Keratinocyte (primary cell): Measurements from ENCODE around the gene SP140. TPM values are rescaled to one million over a fixed set of nuclear protein-coding genes. Genes with fewer than 3 reads are reported as not detected.

Experiments used
- DNase-seq: peaks from one replicate; pipeline ENCODE4 v3.0.0-alpha.2; 2011; ENCODE audit warnings: low read depth, missing footprints, low spot score
- FAIRE-seq: peaks from 2 replicates; lab custom pipeline; 2011; peaks lifted over from hg19 to GRCh38; lab: Jason Lieb, UNC
- H2AFZ ChIP-seq: 2 replicates; pipeline ENCODE4 v1.6.0; 2012; ENCODE audit warnings: low read length, control low read depth, inconsistent platforms; ENCODE audit not compliant: control insufficient read depth
- H3K27ac ChIP-seq: 2 replicates; pipeline ENCODE4 v1.5.1; 2011; ENCODE audit warnings: low read length; ENCODE audit not compliant: control insufficient read depth, insufficient read depth
- H3K27me3 ChIP-seq: 3 replicates; pipeline ENCODE4 v1.6.0; 2011; ENCODE audit warnings: low read length; ENCODE audit not compliant: control insufficient read depth, insufficient read depth; ENCODE audit errors: extremely low read depth
- H3K36me3 ChIP-seq, 2 experiments: 2 replicates in 1 of 2; 3 replicates in 1 of 2; pipeline ENCODE4 v1.5.1; 2011; ENCODE audit warnings: low read length in 2 of 2, mild to moderate bottlenecking in 1 of 2; ENCODE audit not compliant: control insufficient read depth in 2 of 2, insufficient read depth in 2 of 2; ENCODE audit errors: extremely low read depth in 1 of 2
- H3K4me1 ChIP-seq: 3 replicates; pipeline ENCODE4 v1.5.1; 2011; ENCODE audit warnings: low read length; ENCODE audit not compliant: control insufficient read depth, insufficient read depth; ENCODE audit errors: extremely low read depth
- H3K4me2 ChIP-seq: 3 replicates; pipeline ENCODE4 v1.6.0; 2011; ENCODE audit warnings: low read depth, low read length; ENCODE audit not compliant: control insufficient read depth, insufficient read depth; ENCODE audit errors: extremely low read depth
- H3K4me3 ChIP-seq, 3 experiments: fragments of 200-600 bp in 1 of 3; sonication (generic) in 1 of 3; 2 replicates in 2 of 3; 3 replicates in 1 of 3; pipeline ENCODE4 v1.5.1; 2011 to 2016; ENCODE audit warnings: low read length in 3 of 3, mild to moderate bottlenecking in 3 of 3, control low read depth in 2 of 3, inconsistent platforms in 1 of 3, low read depth in 1 of 3, mixed read lengths in 1 of 3, mixed run types in 1 of 3, moderate library complexity in 1 of 3; ENCODE audit not compliant: control insufficient read depth in 2 of 3, insufficient read depth in 2 of 3; ENCODE audit errors: extremely low read depth in 1 of 3
- H3K79me2 ChIP-seq: 2 replicates; pipeline ENCODE4 v1.6.0; 2012; ENCODE audit warnings: low read length; ENCODE audit not compliant: control insufficient read depth, insufficient read depth
- H3K9ac ChIP-seq: 3 replicates; pipeline ENCODE4 v1.6.0; 2011; ENCODE audit warnings: low read length; ENCODE audit not compliant: control insufficient read depth, insufficient read depth; ENCODE audit errors: extremely low read depth
- H3K9me1 ChIP-seq: 3 replicates; pipeline ENCODE4 v1.6.0; 2011; ENCODE audit warnings: low read length; ENCODE audit not compliant: control insufficient read depth, insufficient read depth; ENCODE audit errors: extremely low read depth
- H3K9me3 ChIP-seq: 2 replicates; pipeline ENCODE4 v1.5.1; 2012; ENCODE audit warnings: low read depth, low read length; ENCODE audit not compliant: control insufficient read depth
- H4K20me1 ChIP-seq: 3 replicates; pipeline ENCODE4 v1.6.0; 2011; ENCODE audit warnings: low read length; ENCODE audit not compliant: control insufficient read depth, insufficient read depth; ENCODE audit errors: extremely low read depth
- EZH2 ChIP-seq: IDR thresholded peaks from one replicate; pipeline ENCODE4 v1.6.1; 2012; ENCODE audit warnings: inconsistent platforms, mild to moderate bottlenecking, low read length, moderate library complexity
- dilution Hi-C: fragments of 300-500 bp; cut with MboI; formaldehyde crosslinking; loops from one replicate; pipeline ENCODE4 v1.7.0; 2020; ENCODE audit warnings: low sequenced_read_pairs; ENCODE audit not compliant: extremely low pct_ligation_motif_present
- polyA plus RNA-seq, 5 experiments: library from polyadenylated mRNA; depleted of rRNA in 3 of 5; stranded (reverse) in 3 of 5; stranded (forward) in 1 of 5; unstranded in 1 of 5; fragments of >200 nt; gene quantifications; 1 replicate in 1 of 5; 2 replicates in 3 of 5; 3 replicates in 1 of 5; pipeline versions ENCODE4 v1.2.1 to v1.2.3, GENCODE V29; 2011 to 2012; ENCODE audit warnings: missing spikeins in 2 of 5, low read depth in 1 of 5, low replicate concordance in 1 of 5
- TF ChIP-seq, protein P1 (sequence below), 3 experiments: IDR thresholded peaks in 1 of 3; conservative IDR thresholded peaks in 1 of 3; optimal IDR thresholded peaks in 1 of 3; 2 replicates in 2 of 3; 3 replicates in 1 of 3; pipeline versions ENCODE3 to v1.5.1; 2011; ENCODE audit warnings: low read length in 3 of 3, mild to moderate bottlenecking in 3 of 3, moderate library complexity in 2 of 3, control low read depth in 1 of 3, inconsistent platforms in 1 of 3; ENCODE audit not compliant: insufficient read depth in 2 of 3; ENCODE audit errors: extremely low read depth in 1 of 3

The SP140 gene
- polyA plus RNA-seq, 1 donor (not counting 4 experiments of a cell fraction or from before 2014, with no cell fraction given), result 1.2 TPM

DNA sequence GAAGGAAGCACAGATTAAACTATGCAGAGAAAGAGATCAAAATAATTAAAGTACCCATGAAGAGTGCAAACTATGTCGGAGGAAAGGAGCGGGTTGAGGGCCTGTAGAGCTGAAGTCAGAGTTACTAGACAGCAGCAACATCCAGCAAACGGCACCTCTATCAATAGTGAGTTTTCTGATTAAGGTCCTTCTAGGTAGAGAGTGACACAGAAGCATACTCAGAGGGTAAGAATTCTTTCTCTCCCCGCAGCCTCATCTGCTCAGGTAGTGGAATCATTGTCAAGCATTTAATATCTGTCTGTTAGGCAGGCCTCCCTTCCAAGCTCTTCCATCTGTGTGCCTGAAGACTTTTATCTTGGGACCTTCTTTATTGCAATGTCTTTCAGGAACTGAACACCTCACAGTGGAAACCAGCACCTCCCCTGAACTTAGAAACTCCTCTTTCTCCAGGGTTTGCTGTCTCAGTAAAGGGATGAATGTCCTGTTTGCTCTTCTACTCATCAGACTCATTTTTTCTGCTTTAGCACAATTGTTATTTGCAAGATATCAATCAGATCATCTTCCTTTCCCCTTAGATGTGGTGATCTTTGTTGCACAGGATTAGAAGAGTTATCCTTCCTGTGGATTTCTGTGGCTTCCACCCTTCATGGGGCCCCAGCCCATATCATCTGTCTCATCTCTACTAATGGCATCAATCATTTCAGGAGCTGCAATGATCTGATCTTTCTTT is 28.8 kb downstream of the SP140 start:
- dilution Hi-C loops, result no loop called here
- Histone ChIP-seq H4K20me1 (no peaks in the 10 kb centered on the region), H3K27ac (no peak overlapping the region), H3K9me1 (no peaks in the 10 kb centered on the region), H2AFZ (no peak overlapping the region), H3K4me1 (no peaks in the 10 kb centered on the region), H3K9me3 (no peaks in the 10 kb centered on the region), H3K79me2 (no peaks in the 10 kb centered on the region), H3K9ac (no peak overlapping the region), H3K4me2 (no peak overlapping the region), H3K36me3 (no peaks in the 10 kb centered on the region), H3K4me3 (no peak overlapping the region), H3K27me3 (peaks cover 9% of the 10 kb centered on the region)
- DNase-seq, result no peak
- FAIRE-seq, result no peak
- TF ChIP-seq, protein P1, sequence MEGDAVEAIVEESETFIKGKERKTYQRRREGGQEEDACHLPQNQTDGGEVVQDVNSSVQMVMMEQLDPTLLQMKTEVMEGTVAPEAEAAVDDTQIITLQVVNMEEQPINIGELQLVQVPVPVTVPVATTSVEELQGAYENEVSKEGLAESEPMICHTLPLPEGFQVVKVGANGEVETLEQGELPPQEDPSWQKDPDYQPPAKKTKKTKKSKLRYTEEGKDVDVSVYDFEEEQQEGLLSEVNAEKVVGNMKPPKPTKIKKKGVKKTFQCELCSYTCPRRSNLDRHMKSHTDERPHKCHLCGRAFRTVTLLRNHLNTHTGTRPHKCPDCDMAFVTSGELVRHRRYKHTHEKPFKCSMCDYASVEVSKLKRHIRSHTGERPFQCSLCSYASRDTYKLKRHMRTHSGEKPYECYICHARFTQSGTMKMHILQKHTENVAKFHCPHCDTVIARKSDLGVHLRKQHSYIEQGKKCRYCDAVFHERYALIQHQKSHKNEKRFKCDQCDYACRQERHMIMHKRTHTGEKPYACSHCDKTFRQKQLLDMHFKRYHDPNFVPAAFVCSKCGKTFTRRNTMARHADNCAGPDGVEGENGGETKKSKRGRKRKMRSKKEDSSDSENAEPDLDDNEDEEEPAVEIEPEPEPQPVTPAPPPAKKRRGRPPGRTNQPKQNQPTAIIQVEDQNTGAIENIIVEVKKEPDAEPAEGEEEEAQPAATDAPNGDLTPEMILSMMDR (optimal IDR thresholded peaks at IDR 0.05 in 1 of 3, IDR thresholded peaks at IDR 0.05 in 1 of 3, conservative IDR thresholded peaks at IDR 0.05 in 1 of 3; ENCODE audit: extremely low read depth in 1 of 3, insufficient read depth in 2 of 3, low read length in 3 of 3), result no peak
- no peak for TF ChIP-seq EZH2

DNA sequence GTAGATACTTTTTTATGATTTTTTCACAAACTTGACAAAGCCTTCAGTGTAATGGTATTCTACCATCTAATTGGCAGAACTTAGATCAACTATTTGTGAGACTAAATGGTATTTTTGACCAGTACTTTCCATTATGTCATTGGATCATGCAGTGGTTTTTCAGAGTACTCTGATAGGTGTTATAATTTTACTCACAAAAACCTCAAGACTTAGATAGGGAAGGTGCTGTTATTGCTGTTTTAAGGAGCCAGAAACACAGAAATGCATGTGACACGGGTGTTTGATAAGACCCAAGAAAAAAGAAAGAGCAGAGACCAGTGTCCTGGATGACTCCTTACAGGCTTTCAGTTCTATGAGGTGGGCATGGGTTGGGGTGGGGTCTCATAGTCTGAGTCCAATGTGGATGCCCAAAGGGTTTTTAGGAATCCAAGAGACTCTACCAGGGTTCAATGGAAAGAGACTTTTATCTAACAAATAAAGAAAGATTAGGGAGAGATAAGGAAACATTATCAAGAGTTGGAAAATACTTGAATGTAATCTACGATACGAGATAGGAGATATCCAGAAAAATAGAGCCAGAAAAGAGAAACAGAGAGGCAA is 31.3 kb downstream of the SP140 start:
- dilution Hi-C loops, result no loop called here
- H3K27me3 ChIP-seq, result peaks cover 7% of the 10 kb centered on the region
- no peak overlapping the region for H3K4me3 ChIP-seq
- no peak overlapping the region for H3K9ac ChIP-seq
- DNase-seq (no peak), FAIRE-seq (no peak)
- H3K4me2 ChIP-seq, result no peak overlapping the region
- H2AFZ ChIP-seq, result no peak overlapping the region
- no peaks in the 10 kb centered on the region for H3K36me3 ChIP-seq
- TF ChIP-seq EZH2, result no peak
- TF ChIP-seq, protein P1 (optimal IDR thresholded peaks at IDR 0.05 in 1 of 3, IDR thresholded peaks at IDR 0.05 in 1 of 3, conservative IDR thresholded peaks at IDR 0.05 in 1 of 3; ENCODE audit: extremely low read depth in 1 of 3, insufficient read depth in 2 of 3, low read length in 3 of 3), result no peak
- H3K9me1 ChIP-seq, result no peaks in the 10 kb centered on the region
- H3K4me1 ChIP-seq, result no peaks in the 10 kb centered on the region
- no peaks in the 10 kb centered on the region for H3K9me3 ChIP-seq
- H4K20me1 ChIP-seq, result no peaks in the 10 kb centered on the region
- no peak overlapping the region for H3K27ac ChIP-seq
- H3K79me2 ChIP-seq, result no peaks in the 10 kb centered on the region
